Measurements from ENCODE around the gene TENT4B. TPM values are rescaled to one million over a fixed set of nuclear protein-coding genes. Genes with fewer than 3 reads are reported as not detected.

Gene TENT4B
- total RNA-seq, 1 experiment from 2014 or later = 28.6 TPM

GRCh38 chr16:50276801-50277555 lies 123.9 kb downstream of the TENT4B start:
- Mint-ChIP-seq H3K9me3 (ENCODE audit: unreplicated experiment) (peaks cover 9% of the 10 kb centered on the region), H3K4me1 (ENCODE audit: low read depth, unreplicated experiment) (no peaks in the 10 kb centered on the region), H3K4me3 (ENCODE audit: unreplicated experiment) (no peak overlapping the region), H3K27me3 (ENCODE audit: insufficient read depth, unreplicated experiment) (no peaks in the 10 kb centered on the region), H3K36me3 (ENCODE audit: insufficient read depth, unreplicated experiment) (peaks cover 6% of the 10 kb centered on the region), H3K27ac (ENCODE audit: unreplicated experiment) (no peak overlapping the region)
- POLR2A ChIA-PET = no interaction called here
- DNase-seq = no peak
- Histone ChIP-seq H3K36me3 (ENCODE audit: control insufficient read depth, insufficient read depth, low read length) (no peaks in the 10 kb centered on the region; the same call in 1 of the 2 replicates), H3K27me3 (replicated peaks; ENCODE audit: control insufficient read depth, insufficient read depth, low read length) (no peaks in the 10 kb centered on the region), H3K4me3 (ENCODE audit: low read depth, low read length) (no peak overlapping the region), H3K9me3 (no peaks in the 10 kb centered on the region), H3K4me1 (0 out of 2 replicates have a peak, but pooled peaks cover 3% of the 10 kb centered on the region)
- BruUV-seq (replicated peaks) = no TSS peak
- intact Hi-C loops (cut with micrococcal nuclease; ENCODE audit: unreplicated experiment) = no loop called here
- TF ChIP-seq, protein P1, sequence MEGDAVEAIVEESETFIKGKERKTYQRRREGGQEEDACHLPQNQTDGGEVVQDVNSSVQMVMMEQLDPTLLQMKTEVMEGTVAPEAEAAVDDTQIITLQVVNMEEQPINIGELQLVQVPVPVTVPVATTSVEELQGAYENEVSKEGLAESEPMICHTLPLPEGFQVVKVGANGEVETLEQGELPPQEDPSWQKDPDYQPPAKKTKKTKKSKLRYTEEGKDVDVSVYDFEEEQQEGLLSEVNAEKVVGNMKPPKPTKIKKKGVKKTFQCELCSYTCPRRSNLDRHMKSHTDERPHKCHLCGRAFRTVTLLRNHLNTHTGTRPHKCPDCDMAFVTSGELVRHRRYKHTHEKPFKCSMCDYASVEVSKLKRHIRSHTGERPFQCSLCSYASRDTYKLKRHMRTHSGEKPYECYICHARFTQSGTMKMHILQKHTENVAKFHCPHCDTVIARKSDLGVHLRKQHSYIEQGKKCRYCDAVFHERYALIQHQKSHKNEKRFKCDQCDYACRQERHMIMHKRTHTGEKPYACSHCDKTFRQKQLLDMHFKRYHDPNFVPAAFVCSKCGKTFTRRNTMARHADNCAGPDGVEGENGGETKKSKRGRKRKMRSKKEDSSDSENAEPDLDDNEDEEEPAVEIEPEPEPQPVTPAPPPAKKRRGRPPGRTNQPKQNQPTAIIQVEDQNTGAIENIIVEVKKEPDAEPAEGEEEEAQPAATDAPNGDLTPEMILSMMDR (IDR thresholded peaks at IDR 0.05; ENCODE audit: insufficient read depth in 1 of 2, low read depth in 1 of 2, low read length in 1 of 2, severe bottlenecking in 1 of 2, unreplicated experiment in 1 of 2) = no peak
- CTCF ChIA-PET = no interaction called here

DNA sequence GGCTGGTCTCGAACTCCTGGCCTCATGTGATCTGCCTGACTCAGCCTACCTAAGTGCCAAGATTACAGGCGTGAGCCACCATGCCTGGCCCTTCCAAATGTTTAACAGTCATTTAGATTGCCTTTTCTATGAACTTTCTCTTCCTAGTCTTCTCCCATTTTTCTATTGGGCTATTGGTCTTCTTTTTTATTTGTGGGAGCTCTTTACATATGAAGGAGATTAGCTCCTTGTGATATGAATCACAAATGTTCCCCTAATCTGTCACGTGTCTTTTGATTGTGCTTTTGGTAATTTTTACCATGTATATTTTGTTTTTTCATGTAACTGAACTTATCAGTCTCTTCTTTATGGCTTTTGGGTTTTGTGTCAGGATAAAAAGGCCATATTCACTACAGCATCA lies 125.1 kb downstream of the TENT4B start:
- H3K36me3 ChIP-seq (ENCODE audit: control insufficient read depth, insufficient read depth, low read length) = no peaks in the 10 kb centered on the region
- H3K4me1 ChIP-seq = 0 out of 2 replicates have a peak, but pooled peaks cover 3% of the 10 kb centered on the region
- no peaks in the 10 kb centered on the region for H3K9me3 ChIP-seq
- TF ChIP-seq, protein P1 (IDR thresholded peaks at IDR 0.05; ENCODE audit: insufficient read depth in 1 of 2, low read depth in 1 of 2, low read length in 1 of 2, severe bottlenecking in 1 of 2, unreplicated experiment in 1 of 2) = no peak
- no peak overlapping the region for H3K4me3 ChIP-seq (ENCODE audit: low read depth, low read length)
- intact Hi-C loops (cut with micrococcal nuclease; ENCODE audit: unreplicated experiment) = no loop called here
- H3K27me3 ChIP-seq (replicated peaks; ENCODE audit: control insufficient read depth, insufficient read depth, low read length) = no peaks in the 10 kb centered on the region
- Mint-ChIP-seq H3K4me1 (ENCODE audit: low read depth, unreplicated experiment) (no peaks in the 10 kb centered on the region), H3K36me3 (ENCODE audit: insufficient read depth, unreplicated experiment) (peaks cover 6% of the 10 kb centered on the region), H3K4me3 (ENCODE audit: unreplicated experiment) (no peak overlapping the region), H3K27ac (ENCODE audit: unreplicated experiment) (no peak overlapping the region), H3K9me3 (ENCODE audit: unreplicated experiment) (peaks cover 9% of the 10 kb centered on the region), H3K27me3 (ENCODE audit: insufficient read depth, unreplicated experiment) (no peaks in the 10 kb centered on the region)
- POLR2A ChIA-PET = no interaction called here
- BruUV-seq (replicated peaks) = no TSS peak
- CTCF ChIA-PET = interaction anchor here (0.7 kb wide), 1 partner anchor 20 kb away, joined by 3 read pairs; no protein-coding TSS in a partner anchor
- no peak for DNase-seq

DNA sequence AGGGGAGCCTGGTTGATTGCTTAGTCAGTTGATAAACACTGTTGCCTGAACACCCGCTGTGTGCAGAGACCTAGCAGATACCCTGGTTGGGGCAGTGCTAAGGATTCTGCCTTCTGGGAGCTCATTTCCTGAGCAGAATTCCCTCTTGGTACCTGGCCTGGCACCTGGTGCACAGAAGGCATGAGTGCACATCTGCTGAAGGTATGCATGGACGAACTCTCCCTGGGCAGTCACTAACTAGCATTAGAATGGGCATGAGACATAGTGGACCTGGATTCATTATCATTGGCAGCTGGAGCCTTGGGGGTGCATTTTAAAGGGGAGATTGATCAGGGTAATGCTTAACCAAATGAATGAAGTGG lies 126.4 kb downstream of the TENT4B start:
- ChIA-PET CTCF (interaction anchor here (0.8 kb wide), 1 partner anchor 17 kb away, joined by 3 read pairs; no protein-coding TSS in a partner anchor), POLR2A (no interaction called here)
- peaks cover 9% of the 10 kb centered on the region for H3K9me3 Mint-ChIP-seq (ENCODE audit: unreplicated experiment)
- BruUV-seq (replicated peaks) = no TSS peak
- no peaks in the 10 kb centered on the region for H3K27me3 Mint-ChIP-seq (ENCODE audit: insufficient read depth, unreplicated experiment)
- TF ChIP-seq, protein P1 (IDR thresholded peaks at IDR 0.05; ENCODE audit: insufficient read depth in 1 of 2, low read depth in 1 of 2, low read length in 1 of 2, severe bottlenecking in 1 of 2, unreplicated experiment in 1 of 2) = no peak
- no peak overlapping the region for H3K4me3 Mint-ChIP-seq (ENCODE audit: unreplicated experiment)
- H3K36me3 Mint-ChIP-seq (ENCODE audit: insufficient read depth, unreplicated experiment) = peaks cover 2% of the 10 kb centered on the region
- no peaks in the 10 kb centered on the region for H3K4me1 Mint-ChIP-seq (ENCODE audit: low read depth, unreplicated experiment)
- no peak overlapping the region for H3K27ac Mint-ChIP-seq (ENCODE audit: unreplicated experiment)
- intact Hi-C loops (cut with micrococcal nuclease; ENCODE audit: unreplicated experiment) = no loop called here
- DNase-seq = no peak
- no peak overlapping the region for H3K4me3 ChIP-seq (ENCODE audit: low read depth, low read length)
- no peaks in the 10 kb centered on the region for H3K36me3 ChIP-seq (ENCODE audit: control insufficient read depth, insufficient read depth, low read length)
- no peaks in the 10 kb centered on the region for H3K27me3 ChIP-seq (replicated peaks; ENCODE audit: control insufficient read depth, insufficient read depth, low read length)
- no peaks in the 10 kb centered on the region for H3K9me3 ChIP-seq
- H3K4me1 ChIP-seq = 0 out of 2 replicates have a peak, but pooled peaks cover 3% of the 10 kb centered on the region
